Measurements from ENCODE around the gene ZNF695.

- TF ChIP-seq MAX (IDR thresholded peaks at IDR 0.05; ENCODE audit: insufficient read depth, insufficient read length) (no peak), CTCF (IDR thresholded peaks at IDR 0.05; ENCODE audit: extremely low read depth in 1 of 2, insufficient read depth in 1 of 2, low read depth in 1 of 2, low read length in 2 of 2) (no peak), EZH2 (IDR thresholded peaks at IDR 0.05; ENCODE audit: borderline replicate concordance, low read depth, low read length, severe bottlenecking) (no peak), POLR2A (IDR thresholded peaks at IDR 0.05; ENCODE audit: low read depth, low read length) (no peak), POLR2AphosphoS5 (IDR thresholded peaks at IDR 0.05; ENCODE audit: insufficient read depth, low read depth, low read length) (no peak), GATA2 (IDR thresholded peaks at IDR 0.05; ENCODE audit: insufficient read depth, insufficient read length, low read depth, low read length) (no peak), JUN (IDR thresholded peaks at IDR 0.05; ENCODE audit: borderline replicate concordance, insufficient read depth, insufficient read length, low read depth) (no peak), MYC (IDR thresholded peaks at IDR 0.05; ENCODE audit: low read depth, low read length) (no peak), FOS (IDR thresholded peaks at IDR 0.05; ENCODE audit: borderline replicate concordance, insufficient read depth, low read length) (no peak)
These were observed 18.0 kb downstream of the ZNF695 start for GRCh38 chr1:246989901-246990300.

Data from endothelial cell of umbilical vein (primary cell).